ENCODE results near the gene SGMS1.

The SGMS1 gene

DNA sequence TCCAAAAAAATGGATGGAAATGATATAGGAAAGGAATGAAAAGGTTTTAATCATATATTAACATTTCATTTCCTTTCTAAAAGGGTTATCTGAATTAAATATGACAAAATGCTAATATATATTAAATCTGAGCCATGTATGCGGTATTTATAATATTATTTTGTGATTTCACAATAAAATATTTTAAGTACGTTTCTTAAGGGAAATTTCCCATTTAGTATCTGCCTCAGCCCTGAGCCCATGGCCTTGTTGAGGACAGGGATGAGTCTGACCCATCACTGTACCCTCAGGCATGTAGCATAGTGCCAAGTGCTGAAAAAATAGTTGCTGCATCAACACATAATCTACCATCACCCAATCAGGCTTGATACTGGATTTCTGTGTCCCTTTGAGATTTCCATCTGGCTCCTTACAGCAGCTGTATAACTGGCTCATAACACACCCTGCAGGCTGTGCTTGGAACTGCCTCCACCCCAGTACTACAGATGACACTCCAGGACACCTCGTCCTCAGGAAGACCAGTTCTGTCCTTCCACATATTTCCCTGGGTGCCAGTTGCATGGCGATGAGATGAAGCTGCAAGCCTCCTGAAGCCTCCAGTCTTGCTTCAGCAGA lies 313.1 kb downstream of the SGMS1 start:
- no peak for DNase-seq (ENCODE audit: low spot score)
- TF ChIP-seq CTCF (IDR thresholded peaks at IDR 0.05; ENCODE audit: extremely low read depth, missing control alignments): no peak

DNA sequence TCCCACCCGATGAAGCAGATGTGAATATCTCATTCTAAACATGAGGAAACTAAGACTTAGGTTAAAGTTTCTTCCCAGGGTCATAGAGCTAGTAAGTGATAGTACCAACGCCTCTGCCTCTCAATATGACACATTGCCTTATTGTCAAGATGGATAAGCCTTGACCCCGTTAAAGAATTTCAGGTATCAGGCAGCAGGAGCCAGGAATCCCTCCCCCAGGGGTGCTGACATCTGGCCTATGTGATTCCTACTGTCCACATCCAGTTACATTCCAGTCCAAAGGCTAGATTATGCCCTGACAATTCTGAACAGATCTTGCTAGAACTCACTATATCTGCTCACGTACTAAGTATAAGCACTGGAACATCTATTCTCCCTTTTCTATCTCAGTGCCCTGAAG lies 314.4 kb downstream of the SGMS1 start:
- no peak for TF ChIP-seq CTCF (IDR thresholded peaks at IDR 0.05; ENCODE audit: extremely low read depth, missing control alignments)
- no peak for DNase-seq (ENCODE audit: low spot score)

- no peak for TF ChIP-seq CTCF (IDR thresholded peaks at IDR 0.05; ENCODE audit: extremely low read depth, missing control alignments)
- no peak for DNase-seq (ENCODE audit: low spot score)
These were observed 319.1 kb downstream of the SGMS1 start for GRCh38 chr10:50304660-50305059.

DNA sequence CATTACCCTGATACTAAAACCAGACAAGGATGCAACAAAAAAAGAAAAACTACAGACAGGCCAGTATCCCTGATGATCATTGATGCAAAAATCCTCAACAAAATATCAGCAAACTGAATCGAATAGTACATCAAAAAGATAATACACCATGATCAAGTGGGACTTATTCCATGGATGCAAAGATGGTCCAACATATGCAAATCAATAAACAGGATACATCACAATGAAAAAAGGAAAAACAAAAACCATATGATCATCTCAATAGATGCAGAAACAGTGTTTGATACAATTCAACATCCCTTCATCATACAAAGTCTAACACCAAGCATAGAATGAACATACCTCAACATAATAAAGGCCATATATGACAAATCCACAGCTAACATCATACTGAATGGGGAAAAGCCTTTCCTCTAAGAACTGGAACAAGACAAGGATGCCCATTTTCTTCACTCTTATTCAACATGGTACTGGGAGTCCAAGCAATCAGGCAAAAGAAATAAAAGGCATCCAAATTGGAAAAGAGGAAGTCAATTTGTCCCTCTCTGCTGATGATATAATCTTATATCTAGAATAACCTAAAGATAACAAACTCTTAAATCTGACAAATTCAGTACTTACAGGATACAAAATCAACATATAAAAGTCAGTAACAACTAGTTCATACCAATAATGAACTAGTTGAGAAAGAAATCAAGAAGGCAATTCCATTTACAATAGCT lies 323.6 kb downstream of the SGMS1 start:
- TF ChIP-seq CTCF (IDR thresholded peaks at IDR 0.05; ENCODE audit: extremely low read depth, missing control alignments): no peak
- no peak for DNase-seq (ENCODE audit: low spot score)

GRCh38 chr10:50295367-50295766 lies 328.4 kb downstream of the SGMS1 start:
- DNase-seq (ENCODE audit: low spot score): no peak
- no peak for TF ChIP-seq CTCF (IDR thresholded peaks at IDR 0.05; ENCODE audit: extremely low read depth, missing control alignments)

DNA sequence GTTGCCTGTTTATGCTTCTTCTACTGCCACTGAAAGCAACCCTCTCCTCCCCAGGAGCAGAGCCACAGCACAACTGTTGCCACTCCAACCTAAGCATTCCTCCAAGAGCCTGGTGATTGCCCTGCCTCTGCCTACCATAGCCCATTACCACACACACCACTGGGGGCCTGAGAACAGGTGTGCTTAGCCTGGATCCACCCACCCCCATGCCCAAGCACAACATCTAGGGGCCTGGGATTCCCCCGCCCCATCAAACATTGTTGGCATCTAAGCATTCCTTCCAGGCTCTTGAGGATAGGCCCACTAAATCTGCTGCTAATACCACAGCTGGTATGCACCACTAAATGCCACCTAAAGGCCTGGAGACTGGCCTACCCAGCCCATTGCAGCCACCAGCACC lies 329.2 kb downstream of the SGMS1 start:
- TF ChIP-seq CTCF (IDR thresholded peaks at IDR 0.05; ENCODE audit: extremely low read depth, missing control alignments): no peak
- DNase-seq (ENCODE audit: low spot score): no peak

DNA sequence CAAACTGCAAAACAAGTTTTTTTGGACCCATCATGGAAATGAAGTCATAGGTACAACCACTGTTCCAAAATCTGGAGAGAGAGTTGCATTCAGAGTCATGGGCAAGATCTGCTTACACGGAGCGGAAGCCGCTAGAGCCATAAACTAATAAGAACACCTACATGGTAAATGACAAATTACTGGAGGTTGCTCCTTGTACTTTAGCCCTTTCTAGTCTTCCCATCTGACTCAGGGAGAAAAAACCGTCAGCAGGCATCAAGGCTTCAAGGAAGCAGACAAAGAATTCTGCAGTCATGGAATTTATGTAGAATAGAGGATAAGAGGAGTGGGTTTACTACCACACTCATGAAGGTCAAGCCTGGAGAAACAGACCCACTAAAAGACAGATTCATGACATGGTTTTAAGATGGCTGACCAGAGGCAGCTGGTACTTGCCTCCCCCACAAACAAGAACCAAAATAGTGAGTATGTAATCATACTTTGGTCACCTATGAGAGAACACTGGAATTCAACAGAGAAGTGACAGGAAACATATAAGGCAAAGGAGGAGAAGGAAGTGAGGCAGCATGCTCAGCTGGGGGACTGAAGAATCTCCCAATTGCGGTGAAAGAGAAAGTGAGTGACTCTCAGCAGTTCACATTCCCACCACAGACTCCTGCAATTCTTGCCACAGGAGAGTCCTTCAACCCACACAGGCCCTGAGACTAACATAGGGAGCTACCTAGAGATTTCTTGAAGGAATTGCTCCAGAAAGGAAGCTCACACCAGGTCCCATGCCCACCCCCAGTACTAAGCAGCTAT lies 330.0 kb downstream of the SGMS1 start:
- TF ChIP-seq CTCF (IDR thresholded peaks at IDR 0.05; ENCODE audit: extremely low read depth, missing control alignments): no peak

More for the DNA sequence above, 330.0 kb downstream of the SGMS1 start:
- no peak for DNase-seq (ENCODE audit: low spot score)

Measured in GM20000 (cell line).